ENCODE data around the gene ZC3H7A.

GRCh38 chr16:11801481-11802021, 4.5 kb upstream of the ZC3H7A start:
- no peak for TF ChIP-seq CTCF (IDR thresholded peaks at IDR 0.05)
- no peak for TF ChIP-seq POLR2AphosphoS5 (IDR thresholded peaks at IDR 0.05)
- TF ChIP-seq POLR2A (IDR thresholded peaks at IDR 0.05), result no peak

Measured in suprapubic skin (tissue), 4 donors.